IMR-90 (cell line): Measurements from ENCODE around the gene CCDC194. TPM values are rescaled to one million over a fixed set of nuclear protein-coding genes. Genes with fewer than 3 reads are reported as not detected.

Experiments
- ATAC-seq: fragments of 200-7000 bp; cut with Tn5 transposase; 2 replicates; pipeline ENCODE4 v1.9.1; 2020; ENCODE audit warnings: low read depth, mild to moderate bottlenecking, moderate library complexity
- BruUV-seq: library from RNA; stranded (reverse); fragments of 400-500 nt; replicated peaks from 2 replicates; lab custom pipeline; 2021; lab: Mats Ljungman, UMichigan
- CTCF ChIA-PET: fragments of 300-600 bp; formaldehyde crosslinking; extraction: SDS; loops from one replicate; lab custom pipeline; 2021; ENCODE audit warnings: antibody characterized with exemption; lab: Yijun Ruan, JAX
- POLR2A ChIA-PET: fragments of 300-600 bp; sonication (Branson Sonifier 250); formaldehyde crosslinking; loops from one replicate; lab custom pipeline; 2022; ENCODE audit warnings: antibody characterized with exemption; ENCODE audit not compliant: unreplicated experiment; lab: Charles Lee
- DNase-seq: peaks from one replicate; pipeline ENCODE4 v3.0.0; 2013
- H2AFZ ChIP-seq: replicated peaks from 2 replicates; pipeline ENCODE3; 2013; ENCODE audit warnings: low read length, mild to moderate bottlenecking; ENCODE audit not compliant: poor library complexity
- H2AK5ac ChIP-seq: 2 replicates; pipeline ENCODE4 v1.6.1; 2013; ENCODE audit warnings: low read depth, low read length, inconsistent platforms
- H2AK9ac ChIP-seq: replicated peaks from 2 replicates; pipeline ENCODE3; 2013; ENCODE audit warnings: mild to moderate bottlenecking, low read depth, low read length, moderate library complexity; ENCODE audit not compliant: poor library complexity
- H2BK120ac ChIP-seq: 2 replicates; pipeline ENCODE4 v1.6.1; 2013; ENCODE audit warnings: low read depth, low read length, inconsistent platforms
- H2BK15ac ChIP-seq: 3 replicates; pipeline ENCODE4 v1.6.1; 2013; ENCODE audit warnings: low read depth, low read length, inconsistent platforms
- H2BK20ac ChIP-seq: 2 replicates; pipeline ENCODE4 v1.6.1; 2013; ENCODE audit warnings: low read depth, mild to moderate bottlenecking, inconsistent platforms, low read length, moderate library complexity
- H2BK5ac ChIP-seq: 2 replicates; pipeline ENCODE4 v1.6.1; 2013; ENCODE audit warnings: mild to moderate bottlenecking, low read depth, low read length, inconsistent platforms; ENCODE audit not compliant: poor library complexity, severe bottlenecking
- H3K14ac ChIP-seq: replicated peaks from 2 replicates; pipeline ENCODE4 v1.6.1; 2013; ENCODE audit warnings: low read depth, low read length, inconsistent platforms
- H3K18ac ChIP-seq: 2 replicates; pipeline ENCODE4 v1.6.1; 2013; ENCODE audit warnings: low read depth, low read length, control low read depth
- H3K23ac ChIP-seq: 2 replicates; pipeline ENCODE4 v1.6.1; 2013; ENCODE audit warnings: low read depth, low read length, inconsistent platforms
- H3K27ac ChIP-seq: 2 replicates; pipeline ENCODE4 v1.5.1; 2013; ENCODE audit warnings: mild to moderate bottlenecking, control low read depth, low read length; ENCODE audit not compliant: insufficient read depth
- H3K27me3 ChIP-seq: 2 replicates; pipeline ENCODE4 v1.6.1; 2013; ENCODE audit warnings: low read length; ENCODE audit not compliant: control insufficient read depth, insufficient read depth
- H3K36me3 ChIP-seq: 2 replicates; pipeline ENCODE4 v1.6.1; 2013; ENCODE audit warnings: low read length, mixed read lengths; ENCODE audit not compliant: control insufficient read depth, insufficient read depth
- H3K4ac ChIP-seq: 2 replicates; pipeline ENCODE4 v1.6.1; 2013; ENCODE audit warnings: low read depth, low read length, inconsistent platforms
- H3K4me1 ChIP-seq: 2 replicates; pipeline ENCODE4 v1.6.1; 2013; ENCODE audit warnings: low read length, mixed read lengths; ENCODE audit not compliant: control insufficient read depth, insufficient read depth
- H3K4me2 ChIP-seq: 2 replicates; pipeline ENCODE4 v1.6.1; 2013; ENCODE audit warnings: low read depth, mild to moderate bottlenecking, control low read depth, low read length, moderate library complexity
- H3K4me3 ChIP-seq: 2 replicates; pipeline ENCODE4 v1.5.1; 2013; ENCODE audit warnings: low read depth, mild to moderate bottlenecking, control low read depth, low read length, moderate library complexity; ENCODE audit not compliant: insufficient read depth
- H3K56ac ChIP-seq: 2 replicates; pipeline ENCODE4 v1.6.1; 2013; ENCODE audit warnings: low read length, inconsistent platforms; ENCODE audit not compliant: insufficient read depth; ENCODE audit errors: extremely low read depth
- H3K79me1 ChIP-seq, 2 experiments: 2 replicates each; pipeline ENCODE4 v1.6.1; 2013; ENCODE audit warnings: low read length in 2 of 2, inconsistent platforms in 1 of 2, low read depth in 1 of 2
- H3K9ac ChIP-seq: 2 replicates; pipeline ENCODE4 v1.6.1; 2013; ENCODE audit warnings: low read depth, low read length, control low read depth
- H3K9me1 ChIP-seq: 2 replicates; pipeline ENCODE4 v1.6.1; 2013; ENCODE audit warnings: low read length, inconsistent platforms; ENCODE audit not compliant: insufficient read depth
- H3K9me3 ChIP-seq: 2 replicates; pipeline ENCODE4 v1.6.1; 2013; ENCODE audit warnings: low read length; ENCODE audit not compliant: control insufficient read depth, insufficient read depth
- H4K20me1 ChIP-seq: 2 replicates; pipeline ENCODE4 v1.6.1; 2013; ENCODE audit warnings: low read length, inconsistent platforms; ENCODE audit not compliant: insufficient read depth
- H4K5ac ChIP-seq: 2 replicates; pipeline ENCODE4 v1.6.1; 2013; ENCODE audit warnings: mild to moderate bottlenecking, low read depth, low read length, control low read depth
- H4K8ac ChIP-seq, 2 experiments: 2 replicates each; pipeline ENCODE4 v1.6.1; 2013; ENCODE audit warnings: low read depth in 2 of 2, low read length in 2 of 2, control low read depth in 1 of 2, inconsistent platforms in 1 of 2
- H4K91ac ChIP-seq: 2 replicates; pipeline ENCODE4 v1.6.1; 2013; ENCODE audit warnings: low read depth, low read length, inconsistent platforms; ENCODE audit not compliant: insufficient read depth
- BHLHE40 ChIP-seq: fragments of 150-350 bp; IDR thresholded peaks from 2 replicates; pipeline ENCODE4 v1.6.1; 2016; ENCODE audit warnings: mild to moderate bottlenecking, low read depth, low read length
- CEBPB ChIP-seq: IDR thresholded peaks from 2 replicates; pipeline ENCODE4 v1.6.1; 2012; ENCODE audit warnings: low read depth, low read length, improper control_type of control experiment
- FOS ChIP-seq: fragments of 150-350 bp; IDR thresholded peaks from 2 replicates; pipeline ENCODE4 v1.6.1; 2016; ENCODE audit warnings: low read depth, low read length
- MAFK ChIP-seq: IDR thresholded peaks from 2 replicates; pipeline ENCODE4 v1.6.1; 2012; ENCODE audit warnings: low read depth, low read length, improper control_type of control experiment
- MAZ ChIP-seq: IDR thresholded peaks from 2 replicates; pipeline ENCODE4 v1.6.1; 2012; ENCODE audit warnings: low read depth, mild to moderate bottlenecking, low read length, improper control_type of control experiment, moderate library complexity, borderline replicate concordance
- MXI1 ChIP-seq: IDR thresholded peaks from 2 replicates; pipeline ENCODE4 v1.6.1; 2012; ENCODE audit warnings: low read depth, mild to moderate bottlenecking, low read length, moderate library complexity, borderline replicate concordance
- NFE2L2 ChIP-seq: fragments of 150-350 bp; IDR thresholded peaks from 2 replicates; pipeline ENCODE4 v1.6.1; 2016; ENCODE audit warnings: low read depth, mild to moderate bottlenecking, low read length
- POLR2A ChIP-seq: IDR thresholded peaks from 2 replicates; pipeline ENCODE4 v1.6.1; 2012; ENCODE audit warnings: mild to moderate bottlenecking, low read depth, low read length
- RAD21 ChIP-seq: IDR thresholded peaks from 2 replicates; pipeline ENCODE4 v1.6.1; 2012; ENCODE audit warnings: low read length, improper control_type of control experiment
- RCOR1 ChIP-seq: IDR thresholded peaks from 2 replicates; pipeline ENCODE4 v1.6.1; 2012; ENCODE audit warnings: mild to moderate bottlenecking, low read length, improper control_type of control experiment; ENCODE audit not compliant: insufficient replicate concordance
- RFX5 ChIP-seq: IDR thresholded peaks from 2 replicates; pipeline ENCODE4 v1.8.0; 2012; ENCODE audit warnings: low read depth, mild to moderate bottlenecking, low read length, moderate library complexity
- SMC3 ChIP-seq: fragments of 150-350 bp; IDR thresholded peaks from 2 replicates; pipeline ENCODE4 v1.6.1; 2016; ENCODE audit warnings: low read depth, mild to moderate bottlenecking, antibody characterized with exemption, low read length, moderate library complexity
- WGBS, 2 experiments: methylation state at CpG; one replicate each; pipeline versions ENCODE4 v1.1.5 to v1.1.7; 2013; ENCODE audit warnings: missing lambda C conversion rate in 2 of 2; ENCODE audit not compliant: insufficient read length in 1 of 2; ENCODE audit errors: extremely low coverage in 2 of 2; 5-methylcytosine and 5-hydroxymethylcytosine counted together
- dilution Hi-C: fragments of 300-500 bp; cut with HindIII; formaldehyde crosslinking; loops from one replicate; pipeline ENCODE4 v1.14.3; 2018; ENCODE audit warnings: low sequenced_read_pairs; ENCODE audit not compliant: unreplicated experiment
- in situ Hi-C: fragments of 300-500 bp; cut with MboI; formaldehyde crosslinking; loops from 3 replicates; pipeline ENCODE4 v1.14.3; 2019; ENCODE audit warnings: low sequenced_read_pairs, inconsistent platforms, mixed read lengths
- intact Hi-C: fragments of 100-400 bp; cut with micrococcal nuclease; formaldehyde crosslinking; loops from 2 replicates; pipeline ENCODE4 v1.10.0; 2022
- polyA plus RNA-seq, 3 experiments: library from polyadenylated mRNA; depleted of rRNA; stranded (reverse); fragments of >200 nt; gene quantifications; 2 replicates each; pipeline ENCODE4 v1.2.3, GENCODE V29; 2012; ENCODE audit warnings: low replicate concordance in 1 of 3
- total RNA-seq: library from RNA; depleted of rRNA; stranded (reverse); fragments of >200 nt; gene quantifications from 2 replicates; pipeline ENCODE4 v1.2.3, GENCODE V29; 2012
- TF ChIP-seq, protein P1 (sequence below): fragments of 150-350 bp; IDR thresholded peaks from 2 replicates; pipeline ENCODE4 v1.6.1; 2016; ENCODE audit warnings: low read depth, mild to moderate bottlenecking, low read length, moderate library complexity, borderline replicate concordance
- TF ChIP-seq, protein P2 (sequence below): fragments of 150-350 bp; IDR thresholded peaks from 2 replicates; pipeline ENCODE4 v1.6.1; 2017; ENCODE audit warnings: mild to moderate bottlenecking, antibody characterized with exemption, low read length, low read depth
- TF ChIP-seq, protein P3 (sequence below): conservative IDR thresholded peaks from 2 replicates; pipeline ENCODE4 v1.5.1; 2012; ENCODE audit warnings: mild to moderate bottlenecking, low read depth, low read length, improper control_type of control experiment

Gene CCDC194
- total and polyA plus RNA-seq, 2 of the 4 experiments (the other 2 are of a cell fraction), result not detected

DNA sequence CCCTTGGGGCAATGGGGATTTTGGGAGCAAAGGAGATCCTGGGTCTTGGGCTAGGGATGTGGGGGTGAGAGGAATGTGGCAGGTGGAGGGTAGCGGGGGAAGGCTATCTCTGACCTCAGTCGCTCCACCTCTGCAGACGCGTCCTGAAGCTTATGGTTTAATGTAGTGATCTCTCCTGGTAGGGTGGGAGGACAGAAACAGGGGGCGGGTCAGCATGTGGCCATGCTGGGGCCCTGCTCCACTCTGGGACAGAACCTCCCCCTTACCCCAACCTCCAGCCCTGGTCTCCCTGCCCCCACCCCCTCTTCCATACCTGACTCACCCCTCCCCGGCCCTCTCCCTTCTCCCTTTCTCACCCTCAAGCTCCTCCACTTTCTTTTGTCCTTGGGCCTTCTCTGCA lies 10.0 kb upstream of the CCDC194 start:
- H3K56ac ChIP-seq, result no peak overlapping the region
- no peak overlapping the region for H2AK5ac ChIP-seq
- in situ Hi-C loops (no loop called here), dilution Hi-C loops (no loop called here), intact Hi-C loops (no loop called here)
- H3K36me3 ChIP-seq, result no peaks in the 10 kb centered on the region
- ATAC-seq (no peak), DNase-seq (no peak)
- H4K8ac ChIP-seq, result no peak overlapping the region
- no peaks in the 10 kb centered on the region for H3K27me3 ChIP-seq
- TF ChIP-seq RFX5, result no peak
- no peak for TF ChIP-seq FOS
- TF ChIP-seq, protein P1, sequence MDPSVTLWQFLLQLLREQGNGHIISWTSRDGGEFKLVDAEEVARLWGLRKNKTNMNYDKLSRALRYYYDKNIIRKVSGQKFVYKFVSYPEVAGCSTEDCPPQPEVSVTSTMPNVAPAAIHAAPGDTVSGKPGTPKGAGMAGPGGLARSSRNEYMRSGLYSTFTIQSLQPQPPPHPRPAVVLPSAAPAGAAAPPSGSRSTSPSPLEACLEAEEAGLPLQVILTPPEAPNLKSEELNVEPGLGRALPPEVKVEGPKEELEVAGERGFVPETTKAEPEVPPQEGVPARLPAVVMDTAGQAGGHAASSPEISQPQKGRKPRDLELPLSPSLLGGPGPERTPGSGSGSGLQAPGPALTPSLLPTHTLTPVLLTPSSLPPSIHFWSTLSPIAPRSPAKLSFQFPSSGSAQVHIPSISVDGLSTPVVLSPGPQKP, result no peak
- TF ChIP-seq, protein P2, sequence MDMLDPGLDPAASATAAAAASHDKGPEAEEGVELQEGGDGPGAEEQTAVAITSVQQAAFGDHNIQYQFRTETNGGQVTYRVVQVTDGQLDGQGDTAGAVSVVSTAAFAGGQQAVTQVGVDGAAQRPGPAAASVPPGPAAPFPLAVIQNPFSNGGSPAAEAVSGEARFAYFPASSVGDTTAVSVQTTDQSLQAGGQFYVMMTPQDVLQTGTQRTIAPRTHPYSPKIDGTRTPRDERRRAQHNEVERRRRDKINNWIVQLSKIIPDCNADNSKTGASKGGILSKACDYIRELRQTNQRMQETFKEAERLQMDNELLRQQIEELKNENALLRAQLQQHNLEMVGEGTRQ, result no peak
- TF ChIP-seq BHLHE40, result no peak
- TF ChIP-seq, protein P3, sequence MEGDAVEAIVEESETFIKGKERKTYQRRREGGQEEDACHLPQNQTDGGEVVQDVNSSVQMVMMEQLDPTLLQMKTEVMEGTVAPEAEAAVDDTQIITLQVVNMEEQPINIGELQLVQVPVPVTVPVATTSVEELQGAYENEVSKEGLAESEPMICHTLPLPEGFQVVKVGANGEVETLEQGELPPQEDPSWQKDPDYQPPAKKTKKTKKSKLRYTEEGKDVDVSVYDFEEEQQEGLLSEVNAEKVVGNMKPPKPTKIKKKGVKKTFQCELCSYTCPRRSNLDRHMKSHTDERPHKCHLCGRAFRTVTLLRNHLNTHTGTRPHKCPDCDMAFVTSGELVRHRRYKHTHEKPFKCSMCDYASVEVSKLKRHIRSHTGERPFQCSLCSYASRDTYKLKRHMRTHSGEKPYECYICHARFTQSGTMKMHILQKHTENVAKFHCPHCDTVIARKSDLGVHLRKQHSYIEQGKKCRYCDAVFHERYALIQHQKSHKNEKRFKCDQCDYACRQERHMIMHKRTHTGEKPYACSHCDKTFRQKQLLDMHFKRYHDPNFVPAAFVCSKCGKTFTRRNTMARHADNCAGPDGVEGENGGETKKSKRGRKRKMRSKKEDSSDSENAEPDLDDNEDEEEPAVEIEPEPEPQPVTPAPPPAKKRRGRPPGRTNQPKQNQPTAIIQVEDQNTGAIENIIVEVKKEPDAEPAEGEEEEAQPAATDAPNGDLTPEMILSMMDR, result no peak
- no peak for TF ChIP-seq POLR2A
- TF ChIP-seq MXI1, result no peak
- no peak for TF ChIP-seq RAD21
- no peak for TF ChIP-seq MAFK
- no peak for TF ChIP-seq CEBPB
- TF ChIP-seq RCOR1, result no peak
- TF ChIP-seq MAZ, result no peak
- TF ChIP-seq SMC3, result no peak
- no peak for TF ChIP-seq NFE2L2
- no peak overlapping the region for H3K23ac ChIP-seq
- no peak overlapping the region for H2BK20ac ChIP-seq
- H4K20me1 ChIP-seq, result no peaks in the 10 kb centered on the region
- no peak overlapping the region for H4K91ac ChIP-seq
- no peak overlapping the region for H3K18ac ChIP-seq
- no peak overlapping the region for H2BK120ac ChIP-seq
- no peaks in the 10 kb centered on the region for H3K79me1 ChIP-seq
- no peak overlapping the region for H2AFZ ChIP-seq
- no peak overlapping the region for H3K9ac ChIP-seq
- ChIA-PET CTCF (no interaction called here), POLR2A (no interaction called here)
- H4K5ac ChIP-seq, result no peak overlapping the region
- no peak overlapping the region for H3K4ac ChIP-seq
- no peaks in the 10 kb centered on the region for H3K9me3 ChIP-seq
- no peak overlapping the region for H2AK9ac ChIP-seq
- WGBS, 2 experiments, result no CpG with 5 or more reads among the region's 6 CpGs
- no peak overlapping the region for H3K4me3 ChIP-seq
- no peak overlapping the region for H3K14ac ChIP-seq
- no TSS peak for BruUV-seq
- H3K4me2 ChIP-seq, result no peak overlapping the region
- no peak overlapping the region for H2BK15ac ChIP-seq
- no peak overlapping the region for H3K27ac ChIP-seq
- no peaks in the 10 kb centered on the region for H3K4me1 ChIP-seq
- peaks cover 2% of the 10 kb centered on the region; the same call in 1 of the 2 replicates for H3K9me1 ChIP-seq
- H2BK5ac ChIP-seq, result no peak overlapping the region
